GM11168 (cell line): ENCODE data around the gene CCDC180.
"Not testable (repeated sequence)": the region's sequence is repeated elsewhere in the genome, so short reads cannot be mapped to it uniquely, and the experiment has no call there.

Experiments
- in situ Hi-C: fragments of 300-500 bp; cut with MboI; formaldehyde crosslinking; loops from one replicate; pipeline ENCODE4 v1.12.0; 2022; ENCODE audit warnings: low sequenced_read_pairs; ENCODE audit not compliant: unreplicated experiment

CCDC180 gene

GRCh38 chr9:97310023-97310422, 2.6 kb downstream of the CCDC180 start:
- in situ Hi-C loops, result no loop called here

GRCh38 chr9:97310896-97311295, 3.4 kb downstream of the CCDC180 start:
- in situ Hi-C loops, result no loop called here

GRCh38 chr9:97311798-97312500, 4.5 kb downstream of the CCDC180 start:
- in situ Hi-C loops, result no loop called here

GRCh38 chr9:97312556-97312955, 5.1 kb downstream of the CCDC180 start:
- in situ Hi-C loops, result no loop called here

- in situ Hi-C loops, result no loop called here
These were observed 5.8 kb downstream of the CCDC180 start for GRCh38 chr9:97313243-97313642.

- in situ Hi-C loops, result no loop called here
These were observed 6.3 kb downstream of the CCDC180 start for GRCh38 chr9:97313746-97314145.

GRCh38 chr9:97314503-97314902, 7.0 kb downstream of the CCDC180 start:
- in situ Hi-C loops, result no loop called here

GRCh38 chr9:97315550-97315949, 8.1 kb downstream of the CCDC180 start:
- in situ Hi-C loops, result no loop called here

- in situ Hi-C loops, result no loop called here
These were observed 9.4 kb downstream of the CCDC180 start for GRCh38 chr9:97316904-97317303.

- in situ Hi-C loops, result no loop called here
These were observed 11.0 kb downstream of the CCDC180 start for GRCh38 chr9:97318433-97318832.

GRCh38 chr9:97319395-97319794, 11.9 kb downstream of the CCDC180 start:
- in situ Hi-C loops, result no loop called here

GRCh38 chr9:97320080-97320642, 12.7 kb downstream of the CCDC180 start:
- in situ Hi-C loops, result no loop called here

GRCh38 chr9:97321251-97321650, 13.8 kb downstream of the CCDC180 start:
- in situ Hi-C loops, result no loop called here

GRCh38 chr9:97321691-97322090, 14.2 kb downstream of the CCDC180 start:
- in situ Hi-C loops, result no loop called here

- in situ Hi-C loops, result no loop called here
These were observed 14.6 kb downstream of the CCDC180 start for GRCh38 chr9:97322105-97322504.

GRCh38 chr9:97324954-97325353, 17.5 kb downstream of the CCDC180 start:
- in situ Hi-C loops, result no loop called here

GRCh38 chr9:97327562-97327961, 20.1 kb downstream of the CCDC180 start:
- in situ Hi-C loops, result no loop called here

- in situ Hi-C loops, result no loop called here
These were observed 25.5 kb downstream of the CCDC180 start for GRCh38 chr9:97332993-97333392.

- in situ Hi-C loops, result not testable (repeated sequence)
These were observed 28.2 kb downstream of the CCDC180 start for GRCh38 chr9:97335622-97336021.

GRCh38 chr9:97348871-97349270, 41.4 kb downstream of the CCDC180 start:
- in situ Hi-C loops, result no loop called here

GRCh38 chr9:97349400-97349799, 41.9 kb downstream of the CCDC180 start:
- in situ Hi-C loops, result no loop called here

- in situ Hi-C loops, result no loop called here
These were observed 47.2 kb downstream of the CCDC180 start for GRCh38 chr9:97354637-97355036.
